HL-60/S4 treated with retinoic acid at 250 ng/mL for 4 days and 3 days (cell line): ENCODE measurements around the gene TCEANC.

Experiments used
- in situ Hi-C: fragments of 300-500 bp; cut with MboI; formaldehyde crosslinking; loops from 2 replicates; pipeline ENCODE4 v1.7.0; 2022; ENCODE audit warnings: low sequenced_read_pairs

Gene TCEANC

DNA sequence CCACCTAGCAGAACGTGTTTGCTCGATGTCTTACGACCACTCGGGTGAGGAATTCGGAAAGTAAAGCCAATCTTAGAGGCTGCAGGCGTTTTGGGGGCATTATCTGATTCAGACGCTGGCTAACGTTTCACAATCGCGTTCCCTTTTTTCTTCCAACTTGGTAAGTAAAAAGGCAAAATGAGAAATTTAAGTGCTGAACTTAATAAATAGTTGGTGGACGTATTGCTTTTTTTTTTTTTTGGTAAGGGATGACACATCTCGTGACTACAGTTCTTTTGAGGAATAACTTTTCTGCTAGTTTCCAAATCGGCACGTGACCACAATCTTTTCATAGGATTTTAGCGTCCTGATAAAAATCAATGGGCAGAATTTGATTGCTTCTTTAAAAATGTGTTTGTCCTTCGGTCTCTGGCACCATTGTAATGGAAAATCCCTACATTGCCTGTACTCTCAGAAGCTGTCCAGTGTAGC lies 36.8 kb downstream of the TCEANC start:
- in situ Hi-C loops, result no loop called here

DNA sequence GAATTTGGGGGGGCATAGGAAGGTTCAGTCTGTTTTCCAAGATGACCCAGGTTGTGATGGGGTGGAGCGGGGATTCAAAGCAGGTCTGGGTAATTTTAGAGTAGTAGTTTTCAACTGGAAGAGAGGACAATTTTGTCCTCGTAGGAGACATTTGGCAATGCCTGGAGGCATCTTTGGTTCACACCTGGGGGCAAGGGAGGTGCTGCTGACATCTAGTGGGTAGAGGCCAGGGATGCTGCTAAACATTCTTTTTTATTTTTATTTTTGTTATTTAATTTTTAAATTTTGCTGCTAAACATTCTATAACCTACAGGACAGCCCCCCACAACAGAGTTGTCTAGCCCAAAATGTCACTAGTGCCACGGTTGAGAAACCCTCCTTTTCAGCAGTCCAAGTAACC lies 37.9 kb downstream of the TCEANC start:
- in situ Hi-C loops, result no loop called here

DNA sequence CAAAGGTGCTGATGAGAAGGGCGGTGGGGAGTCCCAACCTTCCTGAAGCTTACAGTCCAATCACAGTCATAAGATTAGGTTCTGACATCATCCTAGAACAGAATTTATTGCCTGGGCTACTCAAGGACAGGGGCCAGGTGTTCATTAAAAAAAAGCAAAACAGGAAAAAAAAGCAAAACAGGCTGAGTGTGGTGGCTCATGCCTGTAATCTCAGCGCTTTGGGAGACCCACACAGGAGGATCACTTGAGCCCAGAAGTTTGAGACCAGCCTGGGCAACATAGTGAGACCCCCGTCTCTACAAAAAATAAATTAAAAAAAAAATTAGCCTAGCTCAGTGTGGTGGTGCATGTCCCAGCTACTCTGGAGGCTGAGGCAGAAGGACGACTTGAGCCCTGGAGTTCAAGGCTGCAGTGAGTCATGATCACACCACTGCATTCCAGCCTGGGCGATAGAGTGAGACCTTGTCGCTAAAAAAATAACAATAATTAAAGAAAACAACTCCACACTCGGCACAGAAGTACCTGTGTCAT lies 39.0 kb downstream of the TCEANC start:
- in situ Hi-C loops, result no loop called here

DNA sequence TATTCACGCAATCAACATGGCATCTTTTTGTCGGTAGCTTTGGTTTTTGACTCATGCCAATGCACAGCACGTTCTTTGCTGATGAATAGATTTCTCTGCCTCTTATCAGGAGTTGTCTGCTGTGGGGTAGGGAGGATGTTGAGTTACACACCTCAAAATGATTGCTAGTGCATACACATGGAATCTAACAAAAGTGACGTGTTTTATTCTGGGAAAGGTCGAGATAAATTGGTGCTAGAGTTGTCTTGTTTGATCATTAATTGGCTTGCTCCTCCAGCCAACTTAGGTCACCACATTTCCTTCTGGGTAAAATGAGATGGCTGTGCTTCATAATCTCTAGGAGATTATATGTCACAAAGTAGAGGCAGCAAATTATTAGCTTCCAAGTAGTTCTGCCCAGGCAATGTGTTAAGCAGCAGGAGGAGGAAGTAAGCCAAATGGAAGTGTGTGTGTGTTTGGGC lies 39.9 kb downstream of the TCEANC start:
- in situ Hi-C loops, result no loop called here

DNA sequence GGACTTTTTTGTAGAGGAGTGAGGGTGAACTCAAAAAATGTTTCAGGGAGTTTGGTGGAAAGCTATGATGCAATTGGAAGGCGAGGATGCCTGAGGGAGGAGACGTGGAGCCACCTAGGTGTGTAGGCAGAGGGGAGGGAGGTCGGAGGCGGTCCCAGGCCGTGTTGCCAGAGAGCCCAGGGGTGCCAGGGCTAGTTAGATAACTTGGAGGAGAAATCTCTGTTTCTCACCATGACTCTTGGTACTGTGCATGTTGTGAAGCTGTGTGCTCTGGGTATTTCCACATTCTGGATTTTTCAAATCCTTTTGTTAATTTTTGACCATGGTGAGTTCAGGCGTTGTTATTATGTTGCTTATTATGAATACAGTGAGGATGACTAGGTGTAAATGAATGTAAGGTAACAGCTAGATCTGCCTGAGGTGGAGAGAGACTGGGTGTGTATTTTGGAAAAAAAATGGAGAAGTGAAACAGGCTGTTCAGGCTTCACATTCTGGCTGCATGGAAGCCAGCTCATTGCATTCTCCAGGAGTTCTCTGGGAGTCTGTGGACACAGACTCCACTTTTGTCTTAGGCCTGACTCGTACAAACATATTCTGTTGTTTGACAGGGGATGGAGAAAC lies 40.5 kb downstream of the TCEANC start:
- in situ Hi-C loops, result no loop called here

DNA sequence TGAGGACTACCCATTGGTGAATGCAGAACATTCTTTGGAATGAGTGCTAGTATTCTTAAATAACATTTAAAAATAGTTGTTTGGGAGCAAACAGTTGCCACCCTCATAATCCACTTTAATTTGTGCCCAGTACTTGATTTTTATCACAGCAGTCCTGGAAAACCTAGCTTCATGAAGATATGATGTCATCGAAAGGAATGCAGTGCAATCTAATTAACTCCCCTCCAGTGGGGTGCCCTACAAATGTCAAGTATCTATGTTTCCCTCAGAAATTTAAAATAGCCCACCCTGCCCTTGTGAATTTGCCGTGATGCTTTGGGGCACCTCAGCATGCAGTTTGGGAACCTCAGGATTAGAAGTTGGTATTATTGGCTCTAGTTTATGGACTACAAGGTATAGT lies 41.4 kb downstream of the TCEANC start:
- in situ Hi-C loops, result no loop called here

DNA sequence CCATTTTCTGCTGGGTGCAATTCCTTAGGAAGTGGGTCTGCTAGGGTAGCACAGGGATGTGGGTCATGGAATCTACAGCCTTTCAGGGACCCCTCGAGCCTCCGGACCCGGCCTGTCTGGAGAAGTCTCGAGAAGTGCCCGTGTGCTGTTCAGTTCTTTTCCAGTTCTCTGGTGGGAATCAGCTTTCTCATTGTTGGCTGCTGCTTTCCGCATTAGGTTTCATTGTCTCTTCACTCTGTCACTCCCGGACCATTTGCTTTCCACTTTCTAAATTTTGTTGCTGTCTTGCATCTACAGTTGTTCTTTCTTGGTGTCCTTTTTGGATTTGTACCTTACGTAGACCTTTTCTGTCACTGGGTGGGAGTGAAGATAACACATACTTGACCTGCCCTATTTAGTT lies 42.0 kb downstream of the TCEANC start:
- in situ Hi-C loops, result no loop called here

DNA sequence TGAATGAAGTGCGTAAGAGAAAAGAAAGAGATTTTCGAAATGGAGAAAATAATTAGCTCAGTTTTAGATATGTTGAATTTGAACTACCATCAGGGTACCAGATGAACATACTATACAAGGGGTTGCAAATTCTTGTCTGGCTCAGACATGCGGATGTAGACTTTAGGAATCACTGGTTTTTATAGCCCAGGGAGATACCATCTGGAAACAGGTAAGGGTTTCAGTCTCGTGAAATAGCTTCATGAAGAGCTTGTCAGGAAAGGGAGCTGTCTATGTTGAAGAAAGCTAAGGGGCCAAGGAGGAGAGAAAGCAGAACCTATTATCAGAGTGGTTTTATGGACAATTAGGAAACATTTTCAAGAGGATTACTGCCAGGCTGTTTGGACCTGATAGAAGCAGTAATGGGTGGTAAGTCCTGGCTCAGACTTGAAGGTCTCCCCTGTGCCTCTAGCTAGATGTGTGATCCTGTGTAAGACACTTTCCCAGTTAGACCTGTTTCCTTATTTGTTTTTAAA lies 42.7 kb downstream of the TCEANC start:
- in situ Hi-C loops, result no loop called here

DNA sequence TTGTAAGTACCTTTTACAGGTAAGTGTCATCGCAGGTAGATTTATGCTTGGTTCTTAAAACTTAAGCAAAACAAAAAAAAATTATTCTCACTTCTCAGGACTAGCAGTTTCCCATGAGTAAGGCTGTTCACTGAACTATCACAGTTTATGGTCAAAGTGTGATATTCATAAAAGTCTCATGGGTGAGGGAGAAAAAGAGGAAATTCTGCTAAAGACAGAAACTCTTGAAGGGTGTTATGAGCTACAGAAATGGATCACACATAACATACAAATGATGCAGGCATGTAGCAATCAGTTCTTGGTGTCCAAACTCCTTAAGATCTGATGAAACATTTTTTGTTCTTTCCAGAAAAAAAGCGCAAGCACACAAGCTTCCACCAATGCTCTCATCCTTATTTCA lies 44.5 kb downstream of the TCEANC start:
- in situ Hi-C loops, result no loop called here

DNA sequence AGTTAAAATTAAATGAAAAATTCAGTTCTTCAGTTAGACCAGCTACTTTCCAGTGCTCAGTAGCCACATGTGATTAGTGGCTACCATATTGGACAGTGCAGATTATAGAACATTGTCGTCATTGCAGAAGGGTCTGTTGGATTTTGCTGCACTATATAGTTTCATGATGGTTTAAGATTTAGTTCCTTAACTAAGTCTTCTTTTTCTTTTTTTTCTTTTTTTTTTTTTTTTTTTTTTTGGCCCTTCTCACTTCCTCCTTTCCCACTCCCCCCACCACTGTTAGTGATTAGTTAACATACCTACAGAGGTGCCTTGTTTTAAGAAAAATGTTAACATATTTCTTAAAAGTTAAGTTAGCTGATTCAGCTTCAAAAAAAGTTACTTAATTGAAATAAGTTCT lies 45.0 kb downstream of the TCEANC start:
- in situ Hi-C loops, result no loop called here

DNA sequence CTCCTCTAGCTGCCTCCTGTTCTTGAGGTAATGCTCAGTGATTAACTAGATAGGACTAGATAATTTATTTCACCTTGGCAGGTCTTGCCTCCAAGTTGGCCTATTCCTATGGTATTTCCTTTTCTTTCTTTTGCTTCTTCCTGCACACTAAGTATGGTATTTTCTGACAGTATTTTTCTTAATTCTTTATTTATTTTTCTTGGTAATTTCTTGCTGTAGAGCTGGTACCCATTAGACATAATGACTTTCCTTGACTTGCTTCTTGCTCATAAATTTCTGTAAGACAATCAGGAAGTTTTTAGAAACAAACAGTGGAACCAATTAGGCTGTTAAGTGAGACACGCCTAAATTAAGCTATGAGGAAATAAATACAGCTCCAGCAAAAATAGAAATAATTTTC lies 45.5 kb downstream of the TCEANC start:
- in situ Hi-C loops, result no loop called here

DNA sequence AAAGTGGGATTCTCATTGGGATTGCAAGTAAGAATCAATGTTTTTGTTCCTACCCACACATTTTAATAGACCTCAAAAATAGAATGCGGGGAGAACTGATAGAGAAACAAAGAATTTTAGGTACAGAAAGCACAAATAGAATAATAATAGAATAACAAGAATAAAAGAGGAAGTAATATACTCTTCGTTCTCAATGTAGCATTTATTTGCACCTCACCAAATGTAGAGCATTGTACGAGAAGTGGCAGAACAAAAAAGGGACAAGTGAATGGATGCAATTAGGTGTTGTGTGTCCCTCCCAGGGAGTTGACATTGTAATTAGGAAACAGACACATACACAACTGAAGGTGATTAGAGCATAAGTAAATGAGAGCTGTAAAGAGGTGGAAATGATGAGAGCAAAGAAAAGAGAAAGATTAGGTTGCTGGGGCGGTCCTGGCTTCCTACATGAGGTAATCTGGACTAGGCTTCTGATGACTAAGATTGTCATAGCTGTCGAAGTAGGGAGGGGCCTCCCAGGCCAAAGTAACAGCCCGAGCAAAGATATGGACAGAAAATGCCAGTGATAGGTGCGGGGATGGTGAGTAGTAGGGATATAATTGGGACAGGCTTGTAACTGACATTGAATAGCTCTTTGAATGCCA lies 46.4 kb downstream of the TCEANC start:
- in situ Hi-C loops, result no loop called here

DNA sequence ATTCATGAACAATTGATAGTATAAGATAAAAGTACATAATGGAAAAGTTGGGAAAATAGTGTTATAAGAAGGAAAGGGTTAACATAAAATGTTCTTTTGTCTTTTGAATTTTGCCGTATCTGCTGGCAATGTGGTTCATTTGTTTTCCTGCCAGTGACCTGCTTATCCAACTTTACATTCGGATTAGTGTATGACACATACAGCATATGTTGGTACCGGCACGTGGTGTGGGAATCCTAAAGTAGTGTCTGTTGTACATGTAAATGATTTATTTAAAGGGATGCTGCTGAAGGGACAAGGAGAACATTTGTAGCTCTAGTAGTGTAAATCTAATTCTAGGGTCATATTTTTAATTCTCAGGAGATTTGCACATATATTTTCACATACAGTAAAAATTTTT lies 47.4 kb downstream of the TCEANC start:
- in situ Hi-C loops, result no loop called here

DNA sequence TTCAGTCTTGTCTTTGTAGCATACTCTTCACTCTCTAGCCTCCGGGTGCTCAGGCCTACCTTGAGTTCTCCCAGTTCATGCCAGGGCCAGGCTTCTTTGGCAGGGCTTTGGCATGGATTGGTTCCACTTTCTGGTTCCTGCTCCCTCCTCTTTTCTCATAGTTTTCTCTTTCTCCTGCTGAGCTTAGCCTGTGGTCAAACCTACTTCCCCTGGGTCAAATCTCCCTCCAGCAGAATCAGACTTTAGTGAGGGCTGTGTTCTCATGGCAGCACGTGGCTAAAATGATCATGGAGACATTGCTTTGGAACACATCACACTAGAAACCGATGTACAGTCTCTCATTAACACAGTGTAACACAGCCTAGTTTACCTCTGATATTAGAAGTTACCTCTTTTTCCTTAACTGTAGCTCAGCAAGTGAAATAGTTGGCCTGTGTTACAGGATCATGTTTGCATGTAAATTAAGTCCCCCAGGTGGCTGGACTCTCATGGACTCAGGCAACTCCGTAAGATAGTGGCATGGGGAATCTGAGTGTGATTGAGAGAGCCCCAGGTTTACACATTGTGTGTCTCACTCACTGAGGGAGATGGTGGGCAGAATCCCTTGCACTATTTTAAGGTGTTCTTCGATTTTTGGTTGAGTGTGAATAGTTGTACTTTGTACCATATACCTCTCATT lies 49.3 kb downstream of the TCEANC start:
- in situ Hi-C loops, result no loop called here

DNA sequence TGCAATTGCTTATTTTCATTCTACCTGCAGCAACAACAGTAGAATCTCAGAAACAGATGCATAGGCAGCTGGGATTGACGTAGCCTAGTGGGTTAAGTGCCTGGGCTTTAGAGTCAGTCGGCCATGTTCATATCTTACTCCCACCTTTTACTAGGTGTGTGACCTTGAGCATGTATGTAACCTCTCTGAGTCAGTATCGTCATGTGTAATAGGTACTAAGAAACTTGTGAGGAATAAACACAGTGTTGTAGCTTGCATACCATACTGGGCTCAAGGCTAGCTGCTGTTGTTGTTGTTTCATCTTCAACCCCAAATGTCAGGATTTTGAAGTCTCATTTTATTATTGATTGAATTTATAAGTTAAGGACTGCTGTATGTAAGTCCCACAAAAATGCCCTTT lies 50.2 kb downstream of the TCEANC start:
- in situ Hi-C loops, result no loop called here

DNA sequence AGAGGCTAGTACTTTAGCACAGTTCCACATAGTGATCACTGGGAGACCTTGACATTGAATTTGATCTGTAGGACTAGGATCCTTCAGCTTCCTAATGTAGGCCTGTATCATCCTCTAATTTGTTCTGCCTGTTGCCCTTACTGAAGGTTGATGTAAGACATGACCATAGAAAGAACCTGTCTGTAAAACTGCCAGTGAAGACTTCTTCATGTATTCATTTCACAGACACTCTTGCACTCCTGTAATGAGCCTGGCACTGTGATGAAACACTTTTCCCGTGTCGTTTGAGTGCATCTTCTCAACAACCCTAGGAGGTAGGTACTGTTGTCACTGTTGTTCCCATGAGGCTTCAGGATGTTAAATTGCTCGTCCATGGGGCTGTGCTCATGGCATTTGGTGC lies 50.6 kb downstream of the TCEANC start:
- in situ Hi-C loops, result no loop called here

DNA sequence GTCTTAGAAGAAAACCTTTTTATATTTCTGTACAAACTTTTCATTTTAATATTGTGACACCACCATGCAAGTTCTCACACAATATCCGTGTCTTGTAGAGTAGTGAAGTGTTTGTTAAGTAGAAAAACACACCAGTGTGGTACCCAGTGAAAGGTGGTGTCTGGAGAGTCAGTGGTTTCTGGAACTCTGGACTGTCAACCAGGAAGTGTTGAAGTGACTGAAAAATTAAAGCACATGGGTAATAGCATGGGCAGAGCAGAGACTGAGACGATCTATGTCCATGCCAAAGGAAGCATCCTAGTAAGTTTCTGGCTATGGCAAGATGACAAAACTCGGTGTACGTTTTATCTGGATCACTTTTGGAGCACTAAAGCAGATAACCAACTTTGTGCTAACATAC lies 58.2 kb downstream of the TCEANC start:
- in situ Hi-C loops, result no loop called here
